ENCODE data around the gene PRKAG2.

DNA sequence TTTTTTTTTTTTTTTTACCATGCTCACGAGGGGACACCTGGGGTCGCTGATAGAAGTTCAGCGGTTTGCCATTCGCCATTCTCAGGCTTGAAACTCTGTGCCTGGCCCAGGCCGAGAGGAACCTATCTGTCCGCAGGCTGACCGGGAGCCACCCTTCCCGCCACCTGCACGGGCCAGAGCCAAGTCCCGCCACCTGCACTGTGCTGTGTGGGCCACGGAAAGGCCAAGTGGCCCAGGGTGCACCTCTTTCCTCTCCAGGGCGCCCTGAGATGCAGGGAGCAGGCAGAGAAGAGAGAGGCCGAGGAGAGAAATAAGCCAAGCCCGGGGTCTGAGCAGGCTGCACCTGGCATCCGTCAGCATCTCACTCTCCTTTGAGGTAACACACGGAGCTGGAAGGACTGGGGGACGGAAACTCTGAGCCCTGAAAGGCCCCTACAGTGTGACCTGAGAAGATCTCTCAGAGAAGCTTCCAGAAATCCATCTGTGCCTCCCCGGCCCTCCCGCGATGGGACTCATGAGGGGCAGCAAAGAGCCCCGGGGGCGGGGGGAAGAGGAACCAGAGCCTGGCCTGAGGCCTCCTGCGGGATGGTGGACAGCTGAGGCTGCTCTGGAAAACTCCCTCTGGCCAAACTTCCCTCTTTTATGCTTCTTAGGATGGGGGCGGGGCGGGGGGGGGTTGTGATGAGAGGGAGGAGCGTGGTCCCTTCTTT lies 46.6 kb downstream of the PRKAG2 start:
- TF ChIP-seq, protein P1, sequence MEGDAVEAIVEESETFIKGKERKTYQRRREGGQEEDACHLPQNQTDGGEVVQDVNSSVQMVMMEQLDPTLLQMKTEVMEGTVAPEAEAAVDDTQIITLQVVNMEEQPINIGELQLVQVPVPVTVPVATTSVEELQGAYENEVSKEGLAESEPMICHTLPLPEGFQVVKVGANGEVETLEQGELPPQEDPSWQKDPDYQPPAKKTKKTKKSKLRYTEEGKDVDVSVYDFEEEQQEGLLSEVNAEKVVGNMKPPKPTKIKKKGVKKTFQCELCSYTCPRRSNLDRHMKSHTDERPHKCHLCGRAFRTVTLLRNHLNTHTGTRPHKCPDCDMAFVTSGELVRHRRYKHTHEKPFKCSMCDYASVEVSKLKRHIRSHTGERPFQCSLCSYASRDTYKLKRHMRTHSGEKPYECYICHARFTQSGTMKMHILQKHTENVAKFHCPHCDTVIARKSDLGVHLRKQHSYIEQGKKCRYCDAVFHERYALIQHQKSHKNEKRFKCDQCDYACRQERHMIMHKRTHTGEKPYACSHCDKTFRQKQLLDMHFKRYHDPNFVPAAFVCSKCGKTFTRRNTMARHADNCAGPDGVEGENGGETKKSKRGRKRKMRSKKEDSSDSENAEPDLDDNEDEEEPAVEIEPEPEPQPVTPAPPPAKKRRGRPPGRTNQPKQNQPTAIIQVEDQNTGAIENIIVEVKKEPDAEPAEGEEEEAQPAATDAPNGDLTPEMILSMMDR (conservative IDR thresholded peaks at IDR 0.05; ENCODE audit: low read depth, low read length) = no peak
- TF ChIP-seq EZH2 (IDR thresholded peaks at IDR 0.05; ENCODE audit: low read length, unreplicated experiment) = no peak

Measured in PC-3 (cell line).